ENCODE measurements around the gene INTS7. TPM values are rescaled to one million over a fixed set of nuclear protein-coding genes. Genes with fewer than 3 reads are reported as not detected.

Gene INTS7
- total RNA-seq, 1 experiment from 2014 or later: 35.5 TPM

DNA sequence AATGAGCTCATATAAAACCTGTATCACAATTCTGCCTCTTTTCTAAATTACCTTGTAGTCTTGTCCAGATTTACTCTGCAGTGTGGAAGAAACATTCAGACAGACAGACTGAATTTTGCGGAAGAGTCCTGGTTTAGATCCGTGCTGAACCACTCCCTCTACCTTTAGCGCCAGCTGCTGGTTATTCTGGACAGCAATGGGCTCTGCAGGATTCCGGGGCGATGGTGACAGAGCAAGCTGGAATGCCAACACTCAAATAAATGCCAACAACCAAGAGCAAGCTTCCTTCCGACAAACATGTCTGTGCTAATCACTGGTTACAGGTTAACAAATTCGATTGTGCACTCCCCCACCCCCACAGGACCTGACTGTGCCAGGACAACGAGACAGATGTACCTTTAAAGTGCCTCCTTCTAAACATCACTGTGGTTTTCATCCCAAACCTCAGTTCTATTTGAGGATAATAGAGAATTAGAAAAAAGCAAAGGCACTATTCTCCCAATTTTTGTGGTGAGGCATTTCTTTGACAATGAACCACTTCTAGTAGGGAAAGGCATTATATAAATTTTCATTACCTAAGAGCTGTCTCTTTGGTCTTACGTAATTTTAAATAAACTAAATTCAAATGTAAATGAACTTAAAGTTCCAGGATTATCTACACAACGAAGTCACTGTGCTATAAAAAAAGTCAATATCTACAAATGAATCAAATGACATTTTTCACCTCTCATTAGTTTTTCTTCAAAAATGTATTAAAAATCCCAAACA, 90.4 kb downstream of the INTS7 start:
- Histone ChIP-seq H3K27ac (ENCODE audit: low read length) (no peak overlapping the region), H3K4me1 (ENCODE audit: control insufficient read depth, insufficient read depth, low read length) (no peaks in the 10 kb centered on the region), H3K27me3 (ENCODE audit: control insufficient read depth, insufficient read depth, low read length) (no peaks in the 10 kb centered on the region), H3K4me3 (ENCODE audit: low read depth in 2 of 2, low read length in 2 of 2) (no peak overlapping the region), H3K36me3 (ENCODE audit: control insufficient read depth, insufficient read depth, low read length) (peaks cover 3% of the 10 kb centered on the region; the same call in 1 of the 2 replicates), H3K9me3 (ENCODE audit: control insufficient read depth, insufficient read depth, low read depth, low read length) (no peaks in the 10 kb centered on the region)
- peak; percentile 92 for ATAC-seq
- POLR2A ChIA-PET: no interaction called here
- TF ChIP-seq POLR2AphosphoS5 (IDR thresholded peaks at IDR 0.05; ENCODE audit: low read depth, low read length): no peak
- TF ChIP-seq REST (IDR thresholded peaks at IDR 0.05; ENCODE audit: insufficient read depth in 1 of 2, low read depth in 2 of 2, low read length in 1 of 2): no peak
- TF ChIP-seq, protein P1, sequence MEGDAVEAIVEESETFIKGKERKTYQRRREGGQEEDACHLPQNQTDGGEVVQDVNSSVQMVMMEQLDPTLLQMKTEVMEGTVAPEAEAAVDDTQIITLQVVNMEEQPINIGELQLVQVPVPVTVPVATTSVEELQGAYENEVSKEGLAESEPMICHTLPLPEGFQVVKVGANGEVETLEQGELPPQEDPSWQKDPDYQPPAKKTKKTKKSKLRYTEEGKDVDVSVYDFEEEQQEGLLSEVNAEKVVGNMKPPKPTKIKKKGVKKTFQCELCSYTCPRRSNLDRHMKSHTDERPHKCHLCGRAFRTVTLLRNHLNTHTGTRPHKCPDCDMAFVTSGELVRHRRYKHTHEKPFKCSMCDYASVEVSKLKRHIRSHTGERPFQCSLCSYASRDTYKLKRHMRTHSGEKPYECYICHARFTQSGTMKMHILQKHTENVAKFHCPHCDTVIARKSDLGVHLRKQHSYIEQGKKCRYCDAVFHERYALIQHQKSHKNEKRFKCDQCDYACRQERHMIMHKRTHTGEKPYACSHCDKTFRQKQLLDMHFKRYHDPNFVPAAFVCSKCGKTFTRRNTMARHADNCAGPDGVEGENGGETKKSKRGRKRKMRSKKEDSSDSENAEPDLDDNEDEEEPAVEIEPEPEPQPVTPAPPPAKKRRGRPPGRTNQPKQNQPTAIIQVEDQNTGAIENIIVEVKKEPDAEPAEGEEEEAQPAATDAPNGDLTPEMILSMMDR (IDR thresholded peaks at IDR 0.05): peak; percentile 79
- DNase-seq (ENCODE audit: low read depth, low spot score): no peak
- no TSS peak for BruUV-seq (replicated peaks)
- CTCF ChIA-PET: interaction anchor here (0.7 to 1.1 kb wide), 5 partner anchors 11 to 264 kb away, joined by 3 to 5 read pairs (median 3); no protein-coding TSS in a partner anchor
- intact Hi-C loops (cut with micrococcal nuclease; ENCODE audit: unreplicated experiment) (loop anchor here (5.0 to 10.0 kb wide), 2 partner anchors 110 to 263 kb away; partner anchors contain the start of gene LPGAT1), in situ Hi-C loops (cut with HindIII; ENCODE audit: low pct_unique_long_range_greater_than_20kb, low sequenced_read_pairs) (no loop called here)

DNA sequence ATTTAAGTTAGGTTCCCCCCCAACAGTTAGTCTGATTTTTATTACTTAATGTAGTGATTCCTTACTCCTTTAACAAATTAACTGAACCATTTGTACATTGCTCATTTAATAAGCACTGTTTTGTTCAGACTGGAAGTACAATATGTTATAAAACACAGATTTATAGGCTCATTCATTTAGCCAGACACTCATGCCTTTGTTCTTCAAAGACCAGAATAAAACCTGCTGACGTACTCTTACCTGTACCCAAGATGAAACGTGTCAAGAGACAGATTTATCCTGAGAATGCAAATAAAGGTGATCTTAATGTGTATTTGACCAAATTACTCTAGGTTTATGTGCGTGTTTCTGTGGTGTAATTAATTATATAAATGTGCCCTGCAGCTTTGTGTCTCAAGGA, 92.8 kb downstream of the INTS7 start:
- ChIA-PET CTCF (no interaction called here), POLR2A (no interaction called here)
- Histone ChIP-seq H3K4me3 (ENCODE audit: low read depth in 2 of 2, low read length in 2 of 2) (no peak overlapping the region), H3K27ac (ENCODE audit: low read length) (no peak overlapping the region), H3K27me3 (ENCODE audit: control insufficient read depth, insufficient read depth, low read length) (no peaks in the 10 kb centered on the region), H3K4me1 (ENCODE audit: control insufficient read depth, insufficient read depth, low read length) (no peaks in the 10 kb centered on the region), H3K9me3 (ENCODE audit: control insufficient read depth, insufficient read depth, low read depth, low read length) (no peaks in the 10 kb centered on the region), H3K36me3 (ENCODE audit: control insufficient read depth, insufficient read depth, low read length) (peaks cover 3% of the 10 kb centered on the region; the same call in 1 of the 2 replicates)
- TF ChIP-seq TCF7L2 (IDR thresholded peaks at IDR 0.05; ENCODE audit: low read depth, low read length) (no peak), POLR2AphosphoS5 (IDR thresholded peaks at IDR 0.05; ENCODE audit: low read depth, low read length) (no peak), SIN3A (IDR thresholded peaks at IDR 0.05; ENCODE audit: borderline replicate concordance, insufficient read depth, low read depth, low read length) (no peak), REST (IDR thresholded peaks at IDR 0.05; ENCODE audit: insufficient read depth in 1 of 2, low read depth in 2 of 2, low read length in 1 of 2) (no peak)
- TF ChIP-seq, protein P1 (IDR thresholded peaks at IDR 0.05): no peak
- in situ Hi-C loops (cut with HindIII; ENCODE audit: low pct_unique_long_range_greater_than_20kb, low sequenced_read_pairs) (no loop called here), intact Hi-C loops (cut with micrococcal nuclease; ENCODE audit: unreplicated experiment) (loop anchor here (5.0 to 10.0 kb wide), 2 partner anchors 108 to 260 kb away; partner anchors contain the start of gene LPGAT1)
- DNase-seq (ENCODE audit: low read depth, low spot score): no peak
- ATAC-seq: no peak
- no TSS peak for BruUV-seq (replicated peaks)
